Nephron progenitor cell (in vitro differentiated cells): ENCODE data around the gene KRTAP1-5.

Experiments used
- DNase-seq: peaks from one replicate; pipeline ENCODE4 v3.0.0; 2021
- H3K27ac Mint-ChIP-seq: 2 replicates; pipeline ENCODE4 v1.8.0; 2021; ENCODE audit warnings: mild to moderate bottlenecking, moderate library complexity, mixed read lengths
- H3K27me3 Mint-ChIP-seq: 2 replicates; pipeline ENCODE4 v1.8.0; 2021; ENCODE audit warnings: mild to moderate bottlenecking, low read depth, mixed read lengths; ENCODE audit not compliant: poor library complexity
- H3K36me3 Mint-ChIP-seq: 2 replicates; pipeline ENCODE4 v1.8.0; 2021; ENCODE audit warnings: low read depth, mixed read lengths
- H3K4me1 Mint-ChIP-seq: 2 replicates; pipeline ENCODE4 v1.8.0; 2021; ENCODE audit warnings: mixed read lengths
- H3K4me3 Mint-ChIP-seq: 2 replicates; pipeline ENCODE4 v1.8.0; 2021; ENCODE audit warnings: mild to moderate bottlenecking, moderate library complexity, mixed read lengths
- H3K9me3 Mint-ChIP-seq: 2 replicates; pipeline ENCODE4 v1.8.0; 2021; ENCODE audit warnings: mild to moderate bottlenecking, moderate library complexity, mixed read lengths
- TF ChIP-seq, protein P1 (sequence below): fragments of 200-600 bp; sonication (generic); IDR thresholded peaks from 2 replicates; pipeline ENCODE4 v1.5.0; 2021; ENCODE audit warnings: antibody characterized with exemption

KRTAP1-5 gene

GRCh38 chr17:41026715-41027471, at the start of gene KRTAP1-5:
TSS of gene KRTAP1-5 (minus strand) at chr17:41027208. CDS start at chr17:41027155, 53 bp downstream.
- no peaks in the 10 kb centered on the region for H3K4me1 Mint-ChIP-seq
- H3K9me3 Mint-ChIP-seq = peaks cover 5% of the 10 kb centered on the region
- H3K4me3 Mint-ChIP-seq = no peak within 1 kb of the TSS
- no peak for DNase-seq
- TF ChIP-seq, protein P1, sequence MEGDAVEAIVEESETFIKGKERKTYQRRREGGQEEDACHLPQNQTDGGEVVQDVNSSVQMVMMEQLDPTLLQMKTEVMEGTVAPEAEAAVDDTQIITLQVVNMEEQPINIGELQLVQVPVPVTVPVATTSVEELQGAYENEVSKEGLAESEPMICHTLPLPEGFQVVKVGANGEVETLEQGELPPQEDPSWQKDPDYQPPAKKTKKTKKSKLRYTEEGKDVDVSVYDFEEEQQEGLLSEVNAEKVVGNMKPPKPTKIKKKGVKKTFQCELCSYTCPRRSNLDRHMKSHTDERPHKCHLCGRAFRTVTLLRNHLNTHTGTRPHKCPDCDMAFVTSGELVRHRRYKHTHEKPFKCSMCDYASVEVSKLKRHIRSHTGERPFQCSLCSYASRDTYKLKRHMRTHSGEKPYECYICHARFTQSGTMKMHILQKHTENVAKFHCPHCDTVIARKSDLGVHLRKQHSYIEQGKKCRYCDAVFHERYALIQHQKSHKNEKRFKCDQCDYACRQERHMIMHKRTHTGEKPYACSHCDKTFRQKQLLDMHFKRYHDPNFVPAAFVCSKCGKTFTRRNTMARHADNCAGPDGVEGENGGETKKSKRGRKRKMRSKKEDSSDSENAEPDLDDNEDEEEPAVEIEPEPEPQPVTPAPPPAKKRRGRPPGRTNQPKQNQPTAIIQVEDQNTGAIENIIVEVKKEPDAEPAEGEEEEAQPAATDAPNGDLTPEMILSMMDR = no peak
- H3K27ac Mint-ChIP-seq = no peak within 1 kb of the TSS
- H3K27me3 Mint-ChIP-seq = peaks cover 4% of the 10 kb centered on the region
- H3K36me3 Mint-ChIP-seq = no peaks in the 10 kb centered on the region

GRCh38 chr17:41076788-41077187, 49.8 kb upstream of the KRTAP1-5 start:
- Mint-ChIP-seq H3K9me3 (no peaks in the 10 kb centered on the region), H3K27ac (no peak overlapping the region), H3K27me3 (peaks cover 7% of the 10 kb centered on the region), H3K4me3 (no peak overlapping the region), H3K36me3 (no peaks in the 10 kb centered on the region), H3K4me1 (no peaks in the 10 kb centered on the region)
- TF ChIP-seq, protein P1 = no peak
- DNase-seq = no peak

- DNase-seq = no peak
- Mint-ChIP-seq H3K9me3 (no peaks in the 10 kb centered on the region), H3K4me3 (no peak overlapping the region), H3K4me1 (no peaks in the 10 kb centered on the region), H3K36me3 (no peaks in the 10 kb centered on the region), H3K27ac (no peak overlapping the region), H3K27me3 (peaks cover 7% of the 10 kb centered on the region)
- TF ChIP-seq, protein P1 = no peak
Measured at GRCh38 chr17:41073676-41074075, 46.7 kb upstream of the KRTAP1-5 start.

DNA sequence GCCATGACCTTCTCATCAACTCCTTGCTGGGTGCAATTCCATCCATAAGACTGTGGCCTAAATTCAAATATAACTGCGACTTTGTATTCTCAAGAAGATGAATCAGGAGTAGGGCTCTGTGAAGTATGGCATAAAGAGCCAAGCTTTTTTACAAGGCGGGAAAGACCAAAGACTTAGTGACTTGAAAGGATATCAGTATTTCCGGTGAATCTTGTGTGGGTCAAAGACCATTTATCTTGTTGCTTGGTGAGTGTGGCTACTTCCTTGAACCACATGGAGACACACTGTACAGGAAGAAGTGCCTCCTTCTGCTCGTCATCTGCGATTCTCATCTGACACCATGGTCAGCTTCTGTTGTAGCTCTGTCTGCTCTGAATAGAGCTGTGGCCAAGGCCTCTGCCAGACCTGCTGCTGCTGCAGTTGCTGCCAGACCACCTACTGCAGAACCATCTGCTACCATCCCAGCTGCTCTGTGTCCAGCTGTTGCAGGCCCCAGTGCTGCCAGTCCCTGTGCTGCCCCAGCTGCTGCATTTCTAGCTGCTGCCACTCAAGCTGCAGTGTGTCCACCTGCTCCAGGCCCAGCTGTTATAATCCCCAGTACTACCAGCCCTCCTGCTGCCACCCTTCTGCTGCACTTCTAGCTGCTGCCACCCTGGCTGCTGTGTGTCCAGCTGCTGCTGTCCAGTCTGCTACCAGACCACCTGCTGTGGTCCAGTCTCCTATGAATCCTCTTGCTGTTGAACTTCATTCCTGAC, 44.8 kb upstream of the KRTAP1-5 start:
- H3K27ac Mint-ChIP-seq = no peak overlapping the region
- no peaks in the 10 kb centered on the region for H3K36me3 Mint-ChIP-seq
- no peaks in the 10 kb centered on the region for H3K9me3 Mint-ChIP-seq
- H3K4me3 Mint-ChIP-seq = no peak overlapping the region
- peaks cover 6% of the 10 kb centered on the region for H3K27me3 Mint-ChIP-seq
- no peak for DNase-seq
- TF ChIP-seq, protein P1 = no peak
- H3K4me1 Mint-ChIP-seq = no peaks in the 10 kb centered on the region

GRCh38 chr17:41069031-41069430, 42.0 kb upstream of the KRTAP1-5 start:
- TF ChIP-seq, protein P1 = no peak
- no peaks in the 10 kb centered on the region for H3K9me3 Mint-ChIP-seq
- no peaks in the 10 kb centered on the region for H3K36me3 Mint-ChIP-seq
- no peak overlapping the region for H3K4me3 Mint-ChIP-seq
- H3K27ac Mint-ChIP-seq = no peak overlapping the region
- no peaks in the 10 kb centered on the region for H3K4me1 Mint-ChIP-seq
- no peak for DNase-seq
- peaks cover 3% of the 10 kb centered on the region for H3K27me3 Mint-ChIP-seq
